PFSK-1 (cell line): ENCODE results near the gene KIRREL3. TPM values are rescaled to one million over a fixed set of nuclear protein-coding genes. Genes with fewer than 3 reads are reported as not detected.

ENCODE experiments used
- FOXP2 ChIP-seq: optimal IDR thresholded peaks from 2 replicates; pipeline ENCODE3; 2011; ENCODE audit warnings: borderline replicate concordance, control low read depth, inconsistent platforms; ENCODE audit not compliant: insufficient read depth; ENCODE audit errors: extremely low read length, extremely low read depth
- POLR2AphosphoS5 ChIP-seq: IDR thresholded peaks from 2 replicates; pipeline ENCODE4 v1.6.1; 2012; ENCODE audit warnings: low read depth, mild to moderate bottlenecking, control low read depth, low read length, moderate library complexity
- SIN3A ChIP-seq: IDR thresholded peaks from 2 replicates; pipeline ENCODE4 v1.6.1; 2012; ENCODE audit warnings: mild to moderate bottlenecking, low read length, moderate library complexity, borderline replicate concordance; ENCODE audit not compliant: insufficient read depth
- TAF1 ChIP-seq: IDR thresholded peaks from 2 replicates; pipeline ENCODE4 v1.6.1; 2012; ENCODE audit warnings: low read length, control low read depth, borderline replicate concordance; ENCODE audit not compliant: insufficient read depth
- polyA plus RNA-seq: library from polyadenylated mRNA; unstranded; fragments of >200 nt; gene quantifications from one replicate; pipeline ENCODE4 v1.2.1, GENCODE V29; 2012; ENCODE audit warnings: low read depth, missing spikeins; ENCODE audit not compliant: insufficient read length
- TF ChIP-seq, protein P1 (sequence below), 2 experiments: IDR thresholded peaks; 2 replicates each; pipeline versions ENCODE4 v1.6.1 to v1.8.0; 2011 to 2012; ENCODE audit warnings: low read depth in 2 of 2, low read length in 2 of 2, control low read depth in 1 of 2, inconsistent platforms in 1 of 2, mild to moderate bottlenecking in 1 of 2, moderate library complexity in 1 of 2; ENCODE audit not compliant: insufficient read depth in 1 of 2

The KIRREL3 gene
- polyA plus RNA-seq, result 0.90 TPM

DNA sequence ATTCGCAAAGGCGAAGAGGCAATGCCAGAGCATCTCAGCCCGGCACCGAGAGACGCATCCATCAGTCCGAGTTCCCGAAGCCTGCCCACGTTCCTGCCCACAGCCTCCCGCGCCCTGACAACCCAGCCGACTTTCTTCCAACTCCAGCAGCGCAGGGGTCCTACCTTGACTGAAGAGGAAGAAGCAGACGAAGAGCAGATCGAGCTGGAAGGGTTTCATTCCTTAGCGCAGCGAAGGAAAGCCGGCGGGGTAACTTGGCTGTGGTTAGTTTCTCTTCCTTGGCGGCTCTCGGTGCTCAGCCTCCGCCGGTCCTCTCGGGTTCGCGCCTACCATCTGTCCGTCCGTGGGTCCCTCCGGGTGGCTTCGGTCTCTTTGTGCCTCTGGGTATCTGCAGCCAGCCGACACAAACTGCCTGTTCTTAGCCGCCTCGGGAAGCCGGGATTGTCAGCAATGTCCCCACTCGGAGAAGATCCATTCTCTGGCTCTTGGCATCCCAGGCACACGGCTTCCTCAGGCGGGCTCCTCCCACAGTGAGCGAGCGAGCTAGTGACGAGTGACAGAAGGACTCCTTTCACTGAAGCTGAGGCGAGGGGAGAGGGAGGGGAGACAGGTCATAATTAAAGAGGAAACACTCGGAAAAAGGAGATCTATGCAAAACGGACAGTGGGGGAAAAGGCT lies at the start of gene KIRREL3:
TSS of gene KIRREL3 (minus strand) at position 480 of the 678 bp plus-strand sequence.
- no peak for TF ChIP-seq FOXP2
- TF ChIP-seq TAF1, result no peak
- no peak for TF ChIP-seq POLR2AphosphoS5
- TF ChIP-seq SIN3A, result no peak
- TF ChIP-seq, protein P1, sequence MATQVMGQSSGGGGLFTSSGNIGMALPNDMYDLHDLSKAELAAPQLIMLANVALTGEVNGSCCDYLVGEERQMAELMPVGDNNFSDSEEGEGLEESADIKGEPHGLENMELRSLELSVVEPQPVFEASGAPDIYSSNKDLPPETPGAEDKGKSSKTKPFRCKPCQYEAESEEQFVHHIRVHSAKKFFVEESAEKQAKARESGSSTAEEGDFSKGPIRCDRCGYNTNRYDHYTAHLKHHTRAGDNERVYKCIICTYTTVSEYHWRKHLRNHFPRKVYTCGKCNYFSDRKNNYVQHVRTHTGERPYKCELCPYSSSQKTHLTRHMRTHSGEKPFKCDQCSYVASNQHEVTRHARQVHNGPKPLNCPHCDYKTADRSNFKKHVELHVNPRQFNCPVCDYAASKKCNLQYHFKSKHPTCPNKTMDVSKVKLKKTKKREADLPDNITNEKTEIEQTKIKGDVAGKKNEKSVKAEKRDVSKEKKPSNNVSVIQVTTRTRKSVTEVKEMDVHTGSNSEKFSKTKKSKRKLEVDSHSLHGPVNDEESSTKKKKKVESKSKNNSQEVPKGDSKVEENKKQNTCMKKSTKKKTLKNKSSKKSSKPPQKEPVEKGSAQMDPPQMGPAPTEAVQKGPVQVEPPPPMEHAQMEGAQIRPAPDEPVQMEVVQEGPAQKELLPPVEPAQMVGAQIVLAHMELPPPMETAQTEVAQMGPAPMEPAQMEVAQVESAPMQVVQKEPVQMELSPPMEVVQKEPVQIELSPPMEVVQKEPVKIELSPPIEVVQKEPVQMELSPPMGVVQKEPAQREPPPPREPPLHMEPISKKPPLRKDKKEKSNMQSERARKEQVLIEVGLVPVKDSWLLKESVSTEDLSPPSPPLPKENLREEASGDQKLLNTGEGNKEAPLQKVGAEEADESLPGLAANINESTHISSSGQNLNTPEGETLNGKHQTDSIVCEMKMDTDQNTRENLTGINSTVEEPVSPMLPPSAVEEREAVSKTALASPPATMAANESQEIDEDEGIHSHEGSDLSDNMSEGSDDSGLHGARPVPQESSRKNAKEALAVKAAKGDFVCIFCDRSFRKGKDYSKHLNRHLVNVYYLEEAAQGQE (IDR thresholded peaks at IDR 0.05; ENCODE audit: insufficient read depth in 1 of 2, low read depth in 2 of 2, low read length in 2 of 2), result no peak

DNA sequence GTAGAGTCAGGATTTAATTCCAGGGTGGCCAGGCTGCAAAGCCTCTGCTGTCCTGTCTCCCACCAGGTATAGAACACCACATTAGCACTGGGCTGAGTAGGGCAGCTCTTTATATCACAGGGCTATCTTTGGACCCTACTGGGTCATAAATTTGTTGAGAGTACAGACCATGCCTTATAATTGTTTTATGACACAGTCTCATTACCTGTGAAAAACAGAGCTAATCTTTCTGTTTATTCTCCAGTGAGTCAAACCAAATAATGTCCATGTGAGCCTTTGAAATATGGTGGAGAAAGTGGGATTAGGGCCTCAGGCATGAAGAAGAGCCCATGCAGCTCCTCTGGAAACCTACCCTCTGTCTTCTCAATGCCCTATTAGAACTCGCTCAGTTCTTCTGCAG lies 49.6 kb upstream of the KIRREL3 start:
- TF ChIP-seq, protein P1 (IDR thresholded peaks at IDR 0.05; ENCODE audit: insufficient read depth in 1 of 2, low read depth in 2 of 2, low read length in 2 of 2), result no peak
- no peak for TF ChIP-seq POLR2AphosphoS5
- TF ChIP-seq SIN3A, result no peak
- TF ChIP-seq FOXP2, result no peak
- no peak for TF ChIP-seq TAF1

DNA sequence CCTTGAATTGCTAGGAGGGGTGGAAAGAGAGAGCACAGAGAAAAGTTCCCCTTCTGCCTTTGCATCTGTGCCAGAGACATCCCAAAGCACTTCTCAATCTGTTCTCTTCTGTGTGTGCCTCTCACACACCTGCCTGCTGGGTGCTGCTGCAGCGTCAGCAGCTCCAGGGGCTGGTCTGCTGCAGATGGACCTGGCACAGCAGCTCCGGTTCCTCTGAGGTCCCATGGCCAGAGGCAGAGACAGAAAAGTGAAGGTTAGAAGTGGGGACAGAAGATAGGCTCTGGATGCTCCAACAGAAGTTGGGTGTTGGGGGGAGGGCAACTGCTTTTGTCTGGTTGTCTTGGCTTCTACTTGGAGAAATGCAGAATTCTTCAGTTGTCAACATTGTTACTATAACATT lies 48.9 kb upstream of the KIRREL3 start:
- no peak for TF ChIP-seq TAF1
- TF ChIP-seq, protein P1 (IDR thresholded peaks at IDR 0.05; ENCODE audit: insufficient read depth in 1 of 2, low read depth in 2 of 2, low read length in 2 of 2), result no peak
- no peak for TF ChIP-seq SIN3A

DNA sequence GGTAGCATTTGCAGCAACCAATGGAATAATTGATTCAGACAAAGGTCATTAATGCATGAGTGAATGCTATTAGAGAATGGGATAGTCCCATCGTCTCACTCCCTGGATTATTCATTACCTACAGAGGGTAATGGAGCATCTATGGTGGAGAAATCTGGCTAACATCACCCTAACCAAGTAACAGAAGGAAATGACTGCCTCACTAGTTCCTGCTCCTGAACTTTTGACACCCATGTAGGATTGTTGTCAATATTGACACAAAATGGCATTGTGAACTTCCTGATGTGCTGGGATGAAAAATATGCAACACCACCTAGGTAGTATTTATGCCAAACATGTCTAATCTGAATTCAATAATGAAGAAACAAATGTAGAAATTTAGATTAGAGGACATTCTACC lies 44.0 kb upstream of the KIRREL3 start:
- TF ChIP-seq FOXP2 (no peak), SIN3A (no peak), POLR2AphosphoS5 (no peak), TAF1 (no peak)
- TF ChIP-seq, protein P1 (IDR thresholded peaks at IDR 0.05; ENCODE audit: insufficient read depth in 1 of 2, low read depth in 2 of 2, low read length in 2 of 2), result no peak

DNA sequence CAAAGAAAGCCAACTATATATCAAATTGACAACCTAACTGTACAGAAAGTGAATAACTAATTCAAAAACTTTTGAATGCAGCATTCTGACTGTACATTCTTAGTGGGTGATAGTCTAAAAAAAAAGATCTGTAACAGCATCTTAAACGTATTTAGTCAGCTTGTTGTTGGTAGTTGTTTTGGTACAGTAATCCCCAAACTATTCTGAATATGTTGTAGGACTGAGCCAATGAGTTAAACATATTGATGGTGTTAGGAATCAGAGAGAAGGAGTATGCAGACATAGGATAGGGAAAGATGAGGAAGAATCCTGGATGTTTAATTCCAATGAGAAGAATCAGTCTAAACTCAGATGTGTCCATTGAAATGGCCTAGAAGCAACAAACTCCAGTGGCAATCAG lies 41.9 kb upstream of the KIRREL3 start:
- TF ChIP-seq SIN3A (no peak), POLR2AphosphoS5 (no peak), TAF1 (no peak), FOXP2 (no peak)
- TF ChIP-seq, protein P1 (IDR thresholded peaks at IDR 0.05; ENCODE audit: insufficient read depth in 1 of 2, low read depth in 2 of 2, low read length in 2 of 2), result no peak
